HepG2 (cell line): Measurements from ENCODE around the gene RASSF4. TPM values are rescaled to one million over a fixed set of nuclear protein-coding genes. Genes with fewer than 3 reads are reported as not detected.

ENCODE experiments used
- ARNT ChIP-seq: fragments of 450-650 bp; IDR thresholded peaks from 2 replicates; pipeline ENCODE4 v1.6.1; 2017
- CHD4 ChIP-seq: fragments of 200-600 bp; sonication (generic); IDR thresholded peaks from 2 replicates; pipeline ENCODE4 v1.7.0; 2017; ENCODE audit warnings: mild to moderate bottlenecking, low read length, borderline replicate concordance
- ERF ChIP-seq: IDR thresholded peaks from 2 replicates; pipeline ENCODE4 v1.6.1; 2018; ENCODE audit warnings: missing biosample characterization, missing genetic modification reagents
- ETV5 ChIP-seq: IDR thresholded peaks from 2 replicates; pipeline ENCODE4 v1.6.1; 2018; ENCODE audit warnings: missing biosample characterization, missing genetic modification reagents, inconsistent platforms, borderline replicate concordance
- HMGXB4 ChIP-seq, 2 experiments: sonication (generic) in 1 of 2; formaldehyde crosslinking in 1 of 2; IDR thresholded peaks; 2 replicates each; pipeline versions ENCODE4 v1.4.0 to v1.6.1; 2018 to 2020; ENCODE audit warnings: missing genetic modification reagents in 2 of 2, borderline replicate concordance in 1 of 2, low read depth in 1 of 2, mild to moderate bottlenecking in 1 of 2, missing biosample characterization in 1 of 2
- HNF4G ChIP-seq, 2 experiments: sonication (generic) in 1 of 2; formaldehyde crosslinking in 1 of 2; IDR thresholded peaks; 2 replicates each; pipeline versions ENCODE4 v1.4.0 to v1.6.1; 2011 to 2020; ENCODE audit warnings: borderline replicate concordance in 2 of 2, low read depth in 2 of 2, mild to moderate bottlenecking in 2 of 2, low read length in 1 of 2, missing genetic modification reagents in 1 of 2, moderate library complexity in 1 of 2
- LCORL ChIP-seq, 2 experiments: fragments of 450-650 bp in 1 of 2; sonication (generic) in 1 of 2; formaldehyde crosslinking in 1 of 2; IDR thresholded peaks; 2 replicates each; pipeline versions ENCODE4 v1.5.0 to v1.6.1; 2017 to 2020; ENCODE audit warnings: antibody characterized with exemption in 1 of 2, missing genetic modification reagents in 1 of 2
- PHF5A ChIP-seq: IDR thresholded peaks from one replicate; pipeline ENCODE4 v1.6.1; 2018; ENCODE audit warnings: low read depth, missing genetic modification reagents; ENCODE audit not compliant: unreplicated experiment
- POLR2G ChIP-seq: fragments of 200-400 bp; formaldehyde crosslinking; IDR thresholded peaks from 2 replicates; pipeline ENCODE4 v1.6.1; 2018; ENCODE audit warnings: mild to moderate bottlenecking, low read depth, low read length, moderate library complexity
- RARG ChIP-seq: sonication (generic); formaldehyde crosslinking; IDR thresholded peaks from 2 replicates; pipeline ENCODE4 v1.4.0; 2020; ENCODE audit warnings: low read depth, mild to moderate bottlenecking, missing genetic modification reagents
- SAP130 ChIP-seq: IDR thresholded peaks from 2 replicates; pipeline ENCODE4 v1.6.1; 2016; ENCODE audit warnings: low read depth
- THRA ChIP-seq: sonication (generic); formaldehyde crosslinking; IDR thresholded peaks from 2 replicates; pipeline ENCODE4 v1.4.0; 2020; ENCODE audit warnings: missing genetic modification reagents, borderline replicate concordance
- XRCC5 ChIP-seq: fragments of 200-400 bp; formaldehyde crosslinking; optimal IDR thresholded peaks from 2 replicates; pipeline ENCODE3; 2017; ENCODE audit warnings: mild to moderate bottlenecking, low read length
- YY1 ChIP-seq: IDR thresholded peaks from 2 replicates; pipeline ENCODE4 v1.6.1; 2011; ENCODE audit warnings: low read length, low read depth, moderate library complexity, mild to moderate bottlenecking; ENCODE audit not compliant: insufficient read depth, insufficient replicate concordance
- ZBTB33 ChIP-seq: sonication (generic); formaldehyde crosslinking; IDR thresholded peaks from 2 replicates; pipeline ENCODE4 v1.4.0; 2020; ENCODE audit warnings: missing genetic modification reagents
- ZNF619 ChIP-seq: sonication (generic); formaldehyde crosslinking; IDR thresholded peaks from 2 replicates; pipeline ENCODE4 v1.4.0; 2020; ENCODE audit warnings: mild to moderate bottlenecking, missing genetic modification reagents
- ZNF788 ChIP-seq: sonication (generic); formaldehyde crosslinking; IDR thresholded peaks from 2 replicates; pipeline ENCODE4 v1.5.0; 2020; ENCODE audit warnings: mild to moderate bottlenecking, missing genetic modification reagents, borderline replicate concordance
- ZNF816 ChIP-seq: sonication (generic); formaldehyde crosslinking; IDR thresholded peaks from 2 replicates; pipeline ENCODE4 v1.8.0; 2022; ENCODE audit warnings: missing genetic modification reagents, mild to moderate bottlenecking, borderline replicate concordance
- ZNF883 ChIP-seq: sonication (generic); formaldehyde crosslinking; IDR thresholded peaks from 2 replicates; pipeline ENCODE4 v1.5.1; 2020; ENCODE audit warnings: mild to moderate bottlenecking, missing genetic modification reagents; ENCODE audit errors: not compliant biosample characterization
- ZSCAN21 ChIP-seq: sonication (generic); formaldehyde crosslinking; IDR thresholded peaks from 2 replicates; pipeline ENCODE4 v1.8.0; 2022; ENCODE audit warnings: mild to moderate bottlenecking, missing genetic modification reagents, moderate library complexity, borderline replicate concordance
- polyA plus RNA-seq, 8 experiments: library from polyadenylated mRNA; depleted of rRNA in 3 of 8; stranded (reverse) in 7 of 8; unstranded in 1 of 8; fragments of >200 nt; fragmentation: Illumina TruSeq in 4 of 8; extraction: Trizol in 4 of 8; gene quantifications; 2 replicates each; pipeline versions ENCODE4 v1.2.1 to v1.2.3, GENCODE V29; 2011 to 2016; ENCODE audit warnings: low read depth in 4 of 8, missing spikeins in 1 of 8, mixed read lengths in 1 of 8; ENCODE audit not compliant: insufficient read depth in 1 of 8
- total RNA-seq, 5 experiments: library from RNA; depleted of rRNA; stranded (reverse); fragments of >200 nt; fragmentation: Illumina TruSeq; extraction: Trizol; gene quantifications; 2 replicates each; pipeline ENCODE4 v1.2.3, GENCODE V29; 2016; ENCODE audit warnings: low read depth in 1 of 5

Gene RASSF4
- total and polyA plus RNA-seq, 2 of the 13 experiments (the other 11 are each of a cell fraction or from before 2014, with no cell fraction given): 34.0 to 51.7 TPM

GRCh38 chr10:44932517-44933450 lies 26.8 kb upstream of the RASSF4 start (continued):
- peak; percentile 66 to 78; a peak in 2 of 4 replicates for TF ChIP-seq HMGXB4 (CRISPR knock-in tag; IDR thresholded peaks at IDR 0.05; ENCODE audit: borderline replicate concordance in 1 of 2, low read depth in 1 of 2)
- peak; percentile 19; the same call in 1 of the 2 replicates for TF ChIP-seq ZNF788 (CRISPR knock-in tag)
- TF ChIP-seq THRA (CRISPR knock-in tag): 0 out of 2 replicates have a peak, but pooled peaks have one; percentile 31
- no peak for TF ChIP-seq POLR2G
- TF ChIP-seq ARNT: no peak
- TF ChIP-seq ZNF816 (CRISPR knock-in tag): no peak
- no peak for TF ChIP-seq RARG
- 0 out of 2 replicates have a peak, but pooled peaks have one; percentile 47 for TF ChIP-seq ZBTB33 (CRISPR knock-in tag)
- TF ChIP-seq ERF (CRISPR knock-in tag): peak; percentile 61; the same call in 1 of the 2 replicates
- TF ChIP-seq ZNF883 (CRISPR knock-in tag): peak; percentile 18
- TF ChIP-seq PHF5A (CRISPR knock-in tag): no peak
- no peak for TF ChIP-seq LCORL (IDR thresholded peaks at IDR 0.05)
- 0 out of 2 replicates have a peak, but pooled peaks have one; percentile 48 for TF ChIP-seq LCORL (CRISPR knock-in tag; IDR thresholded peaks at IDR 0.05)
- peak; percentile 71 for TF ChIP-seq YY1
- TF ChIP-seq CHD4: no peak
- TF ChIP-seq ZNF619 (CRISPR knock-in tag): peak; percentile 85; the same call in 1 of the 2 replicates
- peak; percentile 75 for TF ChIP-seq XRCC5
- TF ChIP-seq ETV5 (CRISPR knock-in tag): peak; percentile 17; the same call in 1 of the 2 replicates
- TF ChIP-seq ZSCAN21 (CRISPR knock-in tag): peak; percentile 56; the same call in 1 of the 2 replicates
- TF ChIP-seq HNF4G (IDR thresholded peaks at IDR 0.05; ENCODE audit: borderline replicate concordance, low read depth, low read length): no peak
- peak; percentile 32; the same call in 1 of the 2 replicates for TF ChIP-seq HNF4G (CRISPR knock-in tag; IDR thresholded peaks at IDR 0.05; ENCODE audit: borderline replicate concordance, low read depth)
- TF ChIP-seq SAP130 (CRISPR knock-in tag): peak; percentile 44; the same call in 1 of the 2 replicates
